GM21367 (cell line): ENCODE results near the gene MMP14.
A peak's percentile ranks its signal among the peaks of the same experiment; 100 is the strongest.
"Not testable (repeated sequence)": the region's sequence is repeated elsewhere in the genome, so short reads cannot be mapped to it uniquely, and the experiment has no call there.

Experiments used
- ATAC-seq: cut with Tn5 transposase; IDR thresholded peaks from one replicate; pipeline ENCODE4 v1.9.1; 2021; ENCODE audit not compliant: unreplicated experiment

MMP14 gene

DNA sequence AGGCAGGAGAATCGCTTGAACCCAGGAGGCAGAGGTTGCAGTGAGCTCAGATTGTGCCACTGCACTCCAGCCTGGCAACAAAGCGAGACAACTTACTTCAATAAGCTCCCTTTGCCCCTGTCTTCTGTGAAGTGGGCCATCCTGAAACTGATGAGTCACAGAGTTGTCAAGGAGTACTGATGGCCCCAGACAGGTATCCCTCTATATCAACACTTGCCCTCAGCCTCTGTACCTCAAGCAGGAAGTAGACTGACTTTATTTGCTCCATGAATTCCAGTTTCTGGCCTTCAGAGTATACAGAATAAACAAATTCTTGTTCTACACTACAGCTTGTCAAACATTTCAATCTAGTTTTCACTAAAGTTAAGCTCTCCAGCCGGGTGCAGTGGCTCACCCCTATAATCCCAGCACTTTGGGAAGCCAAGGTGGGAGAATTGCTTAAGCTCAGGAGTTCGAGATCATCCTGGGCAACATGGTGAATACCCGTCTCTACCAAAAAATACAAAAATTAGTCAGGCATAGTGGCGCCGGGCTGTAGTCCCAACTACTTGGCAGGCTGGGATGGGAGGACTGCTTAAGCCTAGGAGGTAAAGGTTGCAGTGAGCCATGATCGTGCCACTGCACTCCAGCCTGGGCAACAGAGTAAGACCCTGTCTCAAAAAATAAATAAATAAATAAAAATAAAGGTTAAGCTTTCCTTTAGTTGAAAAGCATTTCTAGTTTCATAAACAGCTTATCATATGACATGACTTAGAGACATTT is 18.8 kb downstream of the MMP14 start:
- no peak for ATAC-seq

DNA sequence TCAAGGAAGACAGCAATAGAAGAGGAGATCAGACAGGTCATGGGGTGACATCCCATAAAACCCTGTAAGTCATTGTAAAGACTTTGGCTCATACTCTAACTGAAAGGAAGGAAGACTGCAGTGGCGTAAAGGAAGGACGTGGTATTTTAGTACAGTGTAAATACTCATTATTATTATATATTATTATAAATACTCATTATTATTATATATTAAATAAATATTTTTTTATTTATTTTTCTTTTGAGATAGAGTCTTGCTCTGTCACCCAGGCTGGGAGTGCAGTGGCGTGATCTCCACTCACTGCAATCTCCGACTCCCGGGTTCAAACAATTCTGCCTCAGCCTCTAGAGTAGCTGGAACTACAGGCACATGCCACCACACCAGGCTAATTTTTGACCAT is 20.0 kb downstream of the MMP14 start:
- no peak for ATAC-seq

DNA sequence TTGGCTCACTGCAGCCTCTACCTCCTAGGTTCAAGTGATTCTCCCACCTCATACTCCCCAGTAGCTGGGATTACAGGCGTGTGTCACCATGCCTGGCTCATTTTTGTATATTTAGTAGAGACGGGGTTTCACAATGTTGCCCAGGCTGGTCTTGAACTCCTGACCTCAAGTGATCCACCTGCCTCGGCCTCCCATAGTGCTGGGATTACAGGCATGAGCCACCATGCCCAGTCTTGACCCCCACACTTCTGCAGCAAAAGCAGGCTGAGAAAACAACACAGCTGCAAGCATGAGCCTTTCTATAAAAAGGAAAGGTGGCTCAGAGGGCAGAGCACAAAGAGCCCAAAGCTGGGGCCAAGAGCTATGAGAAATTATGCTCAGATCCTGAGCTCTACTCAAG is 24.0 kb downstream of the MMP14 start:
- not testable (repeated sequence) for ATAC-seq

DNA sequence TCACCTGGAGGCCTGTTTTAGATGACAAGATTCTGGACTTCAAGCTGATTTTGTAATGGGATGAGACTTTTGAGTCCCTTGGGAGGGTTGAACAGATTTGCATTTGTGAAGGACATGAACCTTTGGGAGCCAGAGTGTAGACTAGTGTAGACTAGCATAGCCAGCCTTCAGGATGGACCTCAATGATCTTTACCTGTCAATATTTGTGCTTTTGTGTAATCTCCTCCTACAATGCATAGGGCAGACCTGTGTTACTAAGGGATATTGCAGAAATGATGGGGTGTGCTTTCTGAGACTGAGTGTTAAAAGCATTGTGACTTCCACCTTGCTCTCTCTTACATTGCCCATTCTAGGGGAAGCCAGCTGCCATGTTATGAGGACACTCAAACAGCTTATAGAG is 25.3 kb downstream of the MMP14 start:
- no peak for ATAC-seq

DNA sequence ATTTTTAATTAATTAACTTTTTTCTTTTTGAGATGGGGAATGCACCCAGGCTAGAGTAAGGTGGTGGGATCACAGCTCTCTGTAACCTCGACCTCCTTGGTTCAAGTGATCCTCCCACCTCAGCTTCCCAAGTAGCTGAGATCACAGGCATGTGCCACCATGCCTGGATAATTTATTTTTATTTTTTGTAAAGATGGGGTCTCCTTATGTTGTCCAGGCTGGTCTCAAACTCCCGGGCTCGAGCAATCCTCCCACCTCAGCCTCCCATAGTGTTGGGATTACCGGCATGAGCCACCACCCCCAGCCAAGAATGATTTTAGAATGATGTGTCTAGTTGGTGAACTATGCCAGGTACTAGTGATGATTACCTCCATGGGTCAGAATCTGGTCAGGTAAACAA is 28.6 kb downstream of the MMP14 start:
- ATAC-seq: no peak

DNA sequence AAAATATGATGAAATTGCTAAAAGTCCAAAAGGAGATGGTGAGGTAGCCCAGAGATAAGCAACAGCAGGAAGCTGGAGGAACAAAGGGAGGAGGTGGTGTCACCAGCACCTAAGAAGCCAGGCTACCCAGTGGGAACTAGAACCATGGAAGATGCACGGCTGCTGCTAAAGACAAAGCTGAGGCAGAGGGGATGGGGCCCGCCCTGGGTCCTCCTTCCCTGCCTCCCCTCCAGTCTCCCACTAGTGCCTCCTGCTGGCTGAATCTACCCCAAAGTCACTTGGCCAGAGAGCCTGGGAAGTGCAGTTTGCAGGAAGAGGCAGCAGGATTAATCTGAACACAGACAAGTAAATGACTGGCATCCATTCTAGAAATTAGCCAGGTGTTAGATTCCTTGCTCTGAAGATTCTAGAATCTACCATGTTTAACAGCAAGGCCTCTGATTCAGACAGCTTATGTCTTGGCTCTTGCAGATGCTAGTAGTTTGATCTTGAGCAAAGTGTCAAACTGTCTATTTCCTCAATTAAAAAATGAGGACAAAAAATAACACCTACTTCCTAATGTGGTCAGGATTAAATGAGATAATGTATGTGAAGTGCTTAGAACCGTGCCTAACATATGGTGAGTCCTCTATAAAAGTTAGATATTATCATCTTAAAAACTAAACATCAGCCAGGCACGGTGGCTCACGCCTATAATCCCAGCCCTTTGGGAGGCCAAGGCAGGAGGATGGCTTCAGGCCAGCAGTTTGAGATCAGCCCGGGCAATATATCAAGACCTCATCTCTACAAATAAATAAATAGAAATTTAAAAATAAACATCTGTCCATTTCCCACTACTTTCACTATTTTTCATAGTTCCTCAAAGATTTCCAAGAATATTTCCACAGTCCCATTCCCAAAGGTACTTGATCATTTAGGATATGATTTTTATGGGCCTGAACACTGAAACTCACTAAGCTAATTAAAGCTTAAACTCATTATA is 29.3 kb downstream of the MMP14 start:
- ATAC-seq: no peak

DNA sequence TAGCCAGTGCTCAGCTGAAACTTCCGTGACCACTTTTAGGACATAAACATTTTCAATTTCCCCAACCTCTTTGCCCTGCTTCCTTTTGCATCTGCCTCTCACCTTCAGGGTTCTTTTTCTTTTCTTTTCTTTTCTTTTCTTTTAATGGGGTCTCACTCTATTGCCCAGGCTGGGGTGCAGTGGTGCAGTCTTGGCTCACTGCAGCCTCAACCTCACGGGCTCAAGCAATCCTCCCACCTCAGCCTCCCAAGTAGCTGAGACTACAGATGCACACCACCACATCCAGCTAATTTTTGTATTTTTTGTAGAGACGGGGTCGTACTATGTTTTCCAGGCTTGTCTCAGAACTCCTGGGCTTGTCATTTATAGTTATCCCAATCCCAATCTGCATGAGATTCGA is 30.5 kb downstream of the MMP14 start:
- no peak for ATAC-seq

DNA sequence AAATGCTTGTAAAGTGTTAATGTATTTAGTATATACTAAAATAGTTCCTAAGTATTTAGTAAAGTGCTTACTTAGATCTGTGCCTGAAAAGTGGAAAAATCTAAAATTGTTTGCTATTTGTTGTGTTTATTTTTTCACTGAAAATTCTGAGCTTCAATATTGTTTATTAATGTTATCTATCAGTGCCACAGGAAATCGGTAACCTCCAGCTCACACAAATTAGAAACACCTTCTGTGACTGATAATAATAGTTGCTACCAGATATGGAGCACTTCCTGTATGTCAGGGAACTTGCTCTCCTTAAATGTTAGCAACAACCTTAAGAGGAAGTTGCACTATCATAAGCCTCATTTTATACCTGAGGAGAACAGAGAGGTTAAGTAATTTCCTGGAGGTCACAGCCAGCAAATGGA is 34.4 kb downstream of the MMP14 start:
- ATAC-seq: peak; percentile 40

DNA sequence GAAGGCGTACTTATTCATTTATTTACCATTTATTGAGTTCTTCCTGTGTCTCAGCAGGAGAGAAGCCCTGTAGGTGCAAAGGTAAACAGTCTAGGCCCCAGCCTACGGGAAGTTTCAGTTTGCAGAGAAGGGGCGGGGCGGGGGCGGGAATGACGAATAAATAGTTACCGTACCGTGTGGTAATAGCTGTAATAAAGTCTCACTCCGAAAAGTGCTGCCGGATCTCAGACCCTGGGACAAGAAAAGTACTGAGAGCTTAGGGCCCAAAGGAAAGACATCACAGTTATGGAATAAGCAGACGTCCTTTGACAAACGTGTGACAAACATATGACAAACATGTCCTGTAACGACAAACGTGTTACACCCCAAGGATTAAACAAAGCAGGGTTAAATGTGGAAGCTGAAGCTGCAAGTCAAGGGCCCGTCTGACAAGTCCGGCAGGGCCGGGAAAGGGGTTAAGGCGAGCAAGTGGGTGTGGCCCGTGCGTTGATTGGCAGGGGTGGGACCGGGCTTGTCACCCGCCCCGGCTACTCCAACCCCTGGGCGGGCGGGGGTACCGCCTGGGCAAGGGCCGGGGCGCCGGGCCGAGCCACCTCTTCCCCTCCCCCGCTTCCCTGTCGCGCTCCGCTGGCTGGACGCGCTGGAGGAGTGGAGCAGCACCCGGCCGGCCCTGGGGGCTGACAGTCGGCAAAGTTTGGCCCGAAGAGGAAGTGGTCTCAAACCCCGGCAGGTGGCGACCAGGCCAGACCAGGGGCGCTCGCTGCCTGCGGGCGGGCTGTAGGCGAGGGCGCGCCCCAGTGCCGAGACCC is 35.0 kb downstream of the MMP14 start, which contains the start of gene LRP10:
TSS of gene LRP10 (plus strand) at position 517 of the 809 bp plus-strand sequence. CDS start 564 bp downstream, outside the sequence.
- peak; percentile 72 for ATAC-seq

DNA sequence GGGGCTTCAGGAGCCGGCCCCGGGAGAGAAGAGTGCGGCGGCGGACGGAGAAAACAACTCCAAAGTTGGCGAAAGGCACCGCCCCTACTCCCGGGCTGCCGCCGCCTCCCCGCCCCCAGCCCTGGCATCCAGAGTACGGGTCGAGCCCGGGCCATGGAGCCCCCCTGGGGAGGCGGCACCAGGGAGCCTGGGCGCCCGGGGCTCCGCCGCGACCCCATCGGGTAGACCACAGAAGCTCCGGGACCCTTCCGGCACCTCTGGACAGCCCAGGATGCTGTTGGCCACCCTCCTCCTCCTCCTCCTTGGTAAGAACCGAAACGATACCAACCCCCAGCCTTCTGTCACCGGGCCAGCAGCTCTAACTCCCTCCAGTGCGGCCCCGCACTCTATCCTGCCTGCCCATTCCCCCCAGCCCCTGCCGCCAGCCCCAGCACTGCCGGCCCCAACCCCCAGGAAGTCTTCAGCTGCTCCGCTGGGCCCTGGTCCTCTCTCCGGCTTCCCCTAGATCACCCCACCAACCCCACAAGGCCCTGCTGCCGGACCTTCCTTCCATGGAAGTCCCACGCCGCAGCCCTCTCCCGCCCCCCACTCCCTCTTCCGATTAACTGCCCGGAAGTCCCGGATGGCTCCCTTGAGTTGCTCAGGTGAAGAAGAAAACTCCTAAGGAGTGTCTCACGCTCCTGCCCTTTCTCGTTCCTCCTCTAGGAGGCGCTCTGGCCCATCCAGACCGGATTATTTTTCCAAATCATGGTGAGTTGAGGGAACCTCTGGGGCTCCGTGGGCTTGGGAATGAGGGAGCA is 35.8 kb downstream of the MMP14 start:
- ATAC-seq: no peak

DNA sequence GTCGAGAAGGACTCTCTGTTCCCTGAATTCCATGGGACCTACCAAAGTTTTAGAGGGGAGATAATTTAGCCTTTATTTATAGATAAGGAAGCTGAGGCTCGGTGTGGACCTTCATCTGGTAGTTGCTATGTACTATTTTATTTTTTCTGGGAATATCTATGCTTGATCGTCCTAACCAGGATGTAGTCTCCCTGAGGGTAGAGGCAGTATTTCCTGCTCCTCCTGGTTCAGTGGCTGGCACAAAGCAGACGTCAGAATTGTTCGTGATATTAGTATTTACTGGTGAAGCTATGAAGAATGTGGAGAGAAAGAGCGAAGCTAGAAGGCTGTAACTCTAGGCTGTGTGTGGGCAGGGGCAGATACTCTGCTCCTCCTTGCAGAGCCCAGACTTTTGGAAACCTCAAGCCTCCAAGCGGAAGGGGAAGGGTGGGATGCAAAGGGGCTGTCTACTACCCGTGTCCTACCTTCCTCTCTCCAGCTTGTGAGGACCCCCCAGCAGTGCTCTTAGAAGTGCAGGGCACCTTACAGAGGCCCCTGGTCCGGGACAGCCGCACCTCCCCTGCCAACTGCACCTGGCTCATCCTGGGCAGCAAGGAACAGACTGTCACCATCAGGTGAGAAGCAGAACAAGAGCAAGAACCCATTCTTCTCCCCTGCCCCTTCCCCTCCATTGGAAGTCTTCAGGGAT is 36.6 kb downstream of the MMP14 start:
- no peak for ATAC-seq

DNA sequence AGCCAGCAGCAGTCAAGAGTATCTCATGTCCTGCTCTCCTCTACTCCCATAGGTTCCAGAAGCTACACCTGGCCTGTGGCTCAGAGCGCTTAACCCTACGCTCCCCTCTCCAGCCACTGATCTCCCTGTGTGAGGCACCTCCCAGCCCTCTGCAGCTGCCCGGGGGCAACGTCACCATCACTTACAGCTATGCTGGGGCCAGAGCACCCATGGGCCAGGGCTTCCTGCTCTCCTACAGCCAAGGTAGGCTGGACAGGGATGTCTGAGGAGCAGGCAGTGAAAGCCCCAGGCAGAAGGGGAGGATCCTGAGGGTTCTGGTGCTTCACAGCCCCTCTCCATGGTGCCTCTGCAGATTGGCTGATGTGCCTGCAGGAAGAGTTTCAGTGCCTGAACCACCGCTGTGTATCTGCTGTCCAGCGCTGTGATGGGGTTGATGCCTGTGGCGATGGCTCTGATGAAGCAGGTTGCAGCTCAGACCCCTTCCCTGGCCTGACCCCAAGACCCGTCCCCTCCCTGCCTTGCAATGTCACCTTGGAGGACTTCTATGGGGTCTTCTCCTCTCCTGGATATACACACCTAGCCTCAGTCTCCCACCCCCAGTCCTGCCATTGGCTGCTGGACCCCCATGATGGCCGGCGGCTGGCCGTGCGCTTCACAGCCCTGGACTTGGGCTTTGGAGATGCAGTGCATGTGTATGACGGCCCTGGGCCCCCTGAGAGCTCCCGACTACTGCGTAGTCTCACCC is 38.8 kb downstream of the MMP14 start:
- no peak for ATAC-seq

DNA sequence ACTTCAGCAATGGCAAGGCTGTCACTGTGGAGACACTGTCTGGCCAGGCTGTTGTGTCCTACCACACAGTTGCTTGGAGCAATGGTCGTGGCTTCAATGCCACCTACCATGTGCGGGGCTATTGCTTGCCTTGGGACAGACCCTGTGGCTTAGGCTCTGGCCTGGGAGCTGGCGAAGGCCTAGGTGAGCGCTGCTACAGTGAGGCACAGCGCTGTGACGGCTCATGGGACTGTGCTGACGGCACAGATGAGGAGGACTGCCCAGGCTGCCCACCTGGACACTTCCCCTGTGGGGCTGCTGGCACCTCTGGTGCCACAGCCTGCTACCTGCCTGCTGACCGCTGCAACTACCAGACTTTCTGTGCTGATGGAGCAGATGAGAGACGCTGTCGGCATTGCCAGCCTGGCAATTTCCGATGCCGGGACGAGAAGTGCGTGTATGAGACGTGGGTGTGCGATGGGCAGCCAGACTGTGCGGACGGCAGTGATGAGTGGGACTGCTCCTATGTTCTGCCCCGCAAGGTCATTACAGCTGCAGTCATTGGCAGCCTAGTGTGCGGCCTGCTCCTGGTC is 39.4 kb downstream of the MMP14 start:
- no peak for ATAC-seq

DNA sequence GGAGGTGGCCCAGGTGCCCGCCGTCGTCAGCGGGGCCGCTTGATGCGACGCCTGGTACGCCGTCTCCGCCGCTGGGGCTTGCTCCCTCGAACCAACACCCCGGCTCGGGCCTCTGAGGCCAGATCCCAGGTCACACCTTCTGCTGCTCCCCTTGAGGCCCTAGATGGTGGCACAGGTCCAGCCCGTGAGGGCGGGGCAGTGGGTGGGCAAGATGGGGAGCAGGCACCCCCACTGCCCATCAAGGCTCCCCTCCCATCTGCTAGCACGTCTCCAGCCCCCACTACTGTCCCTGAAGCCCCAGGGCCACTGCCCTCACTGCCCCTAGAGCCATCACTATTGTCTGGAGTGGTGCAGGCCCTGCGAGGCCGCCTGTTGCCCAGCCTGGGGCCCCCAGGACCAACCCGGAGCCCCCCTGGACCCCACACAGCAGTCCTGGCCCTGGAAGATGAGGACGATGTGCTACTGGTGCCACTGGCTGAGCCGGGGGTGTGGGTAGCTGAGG is 40.7 kb downstream of the MMP14 start:
- ATAC-seq: no peak

DNA sequence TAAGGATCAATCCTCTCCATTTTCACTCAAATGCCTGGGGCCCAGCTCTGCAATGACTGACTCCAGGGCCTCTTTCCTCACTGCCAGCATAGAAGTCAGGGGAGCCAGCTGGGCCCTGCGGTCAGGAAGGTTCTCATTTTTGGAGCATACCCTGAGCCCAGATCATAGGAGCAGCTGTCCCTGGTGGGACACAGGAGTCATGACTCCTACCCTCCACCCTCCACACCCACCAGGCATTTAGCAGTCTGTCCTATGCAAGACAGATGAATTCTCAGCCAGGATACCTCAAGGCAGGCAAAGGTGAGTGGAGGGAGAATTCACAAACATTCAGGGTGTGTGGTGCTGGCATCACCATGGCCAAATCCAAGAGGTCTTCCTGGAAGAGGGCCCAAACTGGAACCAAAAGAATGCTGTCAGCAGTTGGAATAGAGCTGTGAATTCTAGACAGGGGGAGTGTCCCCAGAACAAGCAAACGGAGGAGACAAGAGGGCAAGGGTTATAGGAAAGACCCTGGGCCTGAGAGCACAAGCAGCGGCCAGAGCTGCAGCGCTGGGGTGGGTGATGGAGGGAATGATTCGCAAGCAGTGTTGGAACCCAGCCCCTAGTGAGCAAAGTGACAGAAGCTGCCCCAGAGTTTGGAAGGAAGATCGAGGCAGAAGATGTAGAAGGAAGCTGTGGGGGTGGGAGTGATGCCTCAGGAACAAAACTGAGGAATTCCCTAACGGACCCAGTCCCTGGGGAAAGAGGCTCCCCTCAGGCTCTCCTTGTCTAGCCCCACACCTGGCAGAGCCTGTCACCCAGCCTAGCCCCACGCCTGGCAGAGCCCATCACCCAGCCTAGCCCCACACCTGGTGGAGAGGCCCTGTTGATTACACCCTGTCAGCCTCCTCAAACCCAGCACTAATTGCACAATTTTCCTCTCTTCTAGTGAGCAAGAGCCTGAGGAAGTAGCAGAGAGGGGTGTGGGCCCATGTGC is 42.2 kb downstream of the MMP14 start:
- ATAC-seq: no peak

DNA sequence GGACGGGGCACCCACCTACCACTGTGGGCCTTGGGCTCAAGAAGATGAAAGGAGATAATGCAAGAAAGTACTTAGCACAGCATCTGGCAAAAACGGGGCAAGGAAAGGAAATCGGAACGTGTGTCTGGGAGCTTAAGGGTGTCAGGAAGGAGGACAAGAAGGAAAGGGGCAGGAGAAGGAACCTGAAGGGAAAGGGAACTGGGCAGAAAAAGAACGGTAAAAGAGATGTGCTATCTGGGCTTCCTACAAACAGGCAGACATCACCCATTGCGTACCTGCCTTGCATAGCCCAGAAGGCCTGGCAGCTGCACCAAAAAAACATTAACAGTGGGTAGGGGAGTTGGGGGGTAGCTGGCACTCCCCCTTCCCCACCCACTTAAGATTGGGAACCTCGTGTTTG is 45.7 kb downstream of the MMP14 start:
- ATAC-seq: no peak

DNA sequence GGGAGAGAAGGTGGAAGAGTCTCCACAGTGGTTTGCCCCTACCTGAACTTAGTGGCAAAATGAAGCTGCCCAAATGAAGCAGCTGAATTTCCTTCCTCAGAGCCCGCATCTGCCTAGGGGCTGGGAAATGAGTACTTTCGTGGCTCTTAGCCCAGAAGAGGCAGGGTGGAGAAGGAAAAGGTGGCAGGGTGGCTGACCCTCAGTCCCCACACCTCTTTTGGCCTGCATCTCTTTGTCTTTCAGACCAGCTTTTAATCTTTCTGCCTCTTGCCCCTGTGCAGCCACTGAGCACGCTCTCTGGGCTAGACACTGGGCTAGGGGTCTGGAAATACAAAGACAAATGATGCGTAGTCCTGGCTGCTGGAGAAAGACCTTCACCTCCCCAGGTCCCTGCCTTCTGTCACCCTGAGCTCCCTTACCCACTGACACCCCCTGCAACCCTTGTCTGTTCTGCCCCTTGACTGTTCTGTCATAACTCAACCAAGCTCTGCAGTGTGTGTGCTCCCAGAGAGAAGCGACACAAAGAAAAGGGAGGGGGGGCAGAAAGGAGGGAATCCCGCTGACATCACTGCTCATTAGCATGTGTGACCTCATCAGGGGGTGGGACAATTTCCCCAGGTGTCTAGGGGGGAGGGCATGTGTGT is 46.3 kb downstream of the MMP14 start:
- ATAC-seq: no peak
